ENCODE data around the gene PCSK6. TPM values are rescaled to one million over a fixed set of nuclear protein-coding genes. Genes with fewer than 3 reads are reported as not detected.

PCSK6 gene
- total RNA-seq, 1 donor from 2014 or later: 6.8 TPM

DNA sequence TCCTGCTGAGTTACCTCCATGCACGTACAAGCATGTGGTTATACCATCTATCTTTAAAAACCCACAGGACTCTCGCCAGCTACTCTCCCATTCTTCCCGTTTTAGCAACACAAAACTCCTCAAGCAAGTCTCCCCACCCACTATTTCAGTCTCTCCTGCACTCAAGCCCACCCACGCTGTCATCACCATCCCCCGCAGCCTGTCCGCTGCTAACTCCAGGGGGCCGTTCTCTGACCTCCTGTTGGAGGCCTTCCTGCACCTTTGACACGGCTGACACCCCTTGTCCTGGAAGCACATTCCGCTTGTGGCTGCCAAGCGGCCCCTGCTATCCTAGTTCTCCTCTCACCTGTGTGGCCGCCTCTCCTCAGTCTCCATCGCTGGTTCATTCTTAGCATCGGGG is 7.5 kb upstream of the PCSK6 start:
- FAIRE-seq (no peak), DNase-seq (ENCODE audit: low read depth) (no peak)
- Histone ChIP-seq H3K36me3 (ENCODE audit: control insufficient read depth, insufficient read depth, low read length) (no peaks in the 10 kb centered on the region), H3K4me3 (ENCODE audit: low read depth, low read length) (no peak overlapping the region), H3K27me3 (ENCODE audit: control insufficient read depth, insufficient read depth, low read length) (peaks cover 24% of the 10 kb centered on the region)
- no peak for TF ChIP-seq CTCF (IDR thresholded peaks at IDR 0.05; ENCODE audit: insufficient read depth, low read length, severe bottlenecking)

DNA sequence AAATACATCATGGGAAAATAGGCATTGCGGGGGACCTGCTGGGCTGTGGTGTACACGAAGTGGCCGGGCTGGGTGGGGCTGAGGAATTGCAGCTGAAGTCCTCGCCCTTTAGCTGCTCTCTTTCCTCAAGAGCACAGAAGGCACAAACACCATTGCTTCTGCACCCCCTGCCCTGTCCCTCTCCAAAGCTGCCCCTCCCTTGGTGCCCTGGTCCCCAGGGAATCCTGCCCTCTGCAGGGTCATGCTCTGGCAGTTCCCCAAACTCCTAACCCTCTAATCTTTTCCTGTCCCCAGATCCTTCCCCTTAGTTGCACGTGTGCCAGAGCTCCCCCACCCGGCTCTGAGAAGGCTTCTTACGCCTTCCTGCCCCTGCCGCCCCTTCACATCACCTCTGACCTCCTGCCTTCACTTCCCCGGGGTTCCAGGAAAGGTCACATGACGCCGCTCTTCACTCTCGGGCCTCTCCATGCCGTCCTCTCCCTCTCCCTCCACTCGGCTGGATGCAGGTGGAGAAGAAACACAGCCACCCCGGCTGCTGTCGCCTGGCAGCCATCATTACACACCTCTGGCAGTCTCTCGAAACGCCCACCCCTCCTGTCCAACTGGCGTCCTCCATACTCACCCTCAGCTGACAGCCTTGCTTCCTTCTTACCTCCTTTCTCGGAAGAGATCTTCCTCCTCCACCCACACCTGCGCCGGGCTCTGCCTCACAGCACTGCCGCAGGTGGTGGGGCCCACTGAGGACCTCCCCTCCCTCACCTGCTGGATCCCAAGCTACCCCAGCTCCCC is 6.9 kb upstream of the PCSK6 start:
- Histone ChIP-seq H3K36me3 (ENCODE audit: control insufficient read depth, insufficient read depth, low read length) (no peaks in the 10 kb centered on the region), H3K27me3 (ENCODE audit: control insufficient read depth, insufficient read depth, low read length) (peaks cover 24% of the 10 kb centered on the region), H3K4me3 (ENCODE audit: low read depth, low read length) (no peak overlapping the region)
- no peak for TF ChIP-seq CTCF (IDR thresholded peaks at IDR 0.05; ENCODE audit: insufficient read depth, low read length, severe bottlenecking)
- FAIRE-seq: no peak
- DNase-seq (ENCODE audit: low read depth): no peak

- DNase-seq (ENCODE audit: low read depth) (no peak), FAIRE-seq (no peak)
- H3K27me3 ChIP-seq (ENCODE audit: control insufficient read depth, insufficient read depth, low read length): peaks cover 24% of the 10 kb centered on the region
- no peak for TF ChIP-seq CTCF (IDR thresholded peaks at IDR 0.05; ENCODE audit: insufficient read depth, low read length, severe bottlenecking)
- H3K4me3 ChIP-seq (ENCODE audit: low read depth, low read length): no peak overlapping the region
- no peaks in the 10 kb centered on the region for H3K36me3 ChIP-seq (ENCODE audit: control insufficient read depth, insufficient read depth, low read length)
These were observed 6.1 kb upstream of the PCSK6 start for GRCh38 chr15:101495334-101496197.

- no peak for DNase-seq (ENCODE audit: low read depth)
- Histone ChIP-seq H3K27me3 (ENCODE audit: control insufficient read depth, insufficient read depth, low read length) (peaks cover 24% of the 10 kb centered on the region), H3K4me3 (ENCODE audit: low read depth, low read length) (no peak overlapping the region), H3K36me3 (ENCODE audit: control insufficient read depth, insufficient read depth, low read length) (no peaks in the 10 kb centered on the region)
- TF ChIP-seq CTCF (IDR thresholded peaks at IDR 0.05; ENCODE audit: insufficient read depth, low read length, severe bottlenecking): no peak
- FAIRE-seq: no peak
These were observed 4.8 kb upstream of the PCSK6 start for GRCh38 chr15:101494251-101494796.

DNA sequence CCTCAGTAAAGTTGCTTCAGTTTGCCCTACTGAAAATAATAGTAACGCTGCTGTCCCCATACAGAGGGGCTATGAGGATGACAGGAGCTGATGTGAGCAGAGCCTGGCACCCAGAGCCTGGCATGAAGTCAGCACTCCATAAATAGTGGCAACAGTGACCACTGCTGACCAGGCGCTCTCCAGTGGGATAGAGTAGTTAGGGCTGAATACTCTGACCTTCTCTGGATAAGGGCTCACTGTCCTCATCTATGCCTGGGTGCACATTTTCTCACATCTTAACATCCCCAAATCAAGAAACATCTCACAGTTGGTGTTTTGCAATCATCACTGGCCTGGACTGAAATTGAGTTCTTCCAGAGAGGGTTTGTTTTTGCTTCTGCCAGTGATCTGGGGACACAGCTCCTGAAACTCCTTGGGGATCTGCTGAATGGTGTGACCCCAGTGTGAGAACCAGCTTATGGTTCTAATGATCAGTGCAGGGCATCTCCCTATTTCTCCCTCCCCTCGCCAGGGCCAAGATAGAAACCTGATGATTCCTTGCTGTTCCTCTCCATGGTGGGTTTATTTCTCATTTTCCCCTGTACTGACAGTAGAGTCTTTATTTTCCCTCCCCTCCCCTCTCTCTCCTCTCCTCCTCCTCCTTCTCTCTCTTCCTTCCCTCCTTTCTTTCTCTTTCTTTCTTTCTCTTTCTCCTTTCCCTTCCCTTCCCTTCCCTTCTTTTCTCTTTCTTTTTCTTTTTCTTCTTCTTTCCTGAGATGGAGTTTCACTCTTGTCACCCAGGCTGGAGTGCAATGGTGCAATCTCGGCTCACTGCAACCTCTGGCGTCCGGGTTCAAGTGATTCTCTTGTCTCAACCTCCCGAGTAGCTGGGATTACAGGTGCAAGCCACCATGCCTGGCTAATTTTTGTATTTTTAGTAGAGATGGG is 3.5 kb upstream of the PCSK6 start:
- no peak for TF ChIP-seq CTCF (IDR thresholded peaks at IDR 0.05; ENCODE audit: insufficient read depth, low read length, severe bottlenecking)
- H3K4me3 ChIP-seq (ENCODE audit: low read depth, low read length): no peak overlapping the region
- DNase-seq (ENCODE audit: low read depth): no peak
- H3K27me3 ChIP-seq (ENCODE audit: control insufficient read depth, insufficient read depth, low read length): peaks cover 30% of the 10 kb centered on the region
- H3K36me3 ChIP-seq (ENCODE audit: control insufficient read depth, insufficient read depth, low read length): no peaks in the 10 kb centered on the region
- FAIRE-seq: no peak

Measured in bronchial epithelial cell (primary cell).